ENCODE measurements around the gene PLEKHG4B. TPM values are rescaled to one million over a fixed set of nuclear protein-coding genes. Genes with fewer than 3 reads are reported as not detected.
"Not testable (repeated sequence)": the region's sequence is repeated elsewhere in the genome, so short reads cannot be mapped to it uniquely, and the experiment has no call there.

PLEKHG4B gene
- polyA plus RNA-seq, 1 of the 3 experiments (the other 2 are of a cell fraction): 0.18 TPM

GRCh38 chr5:56561-57290 is 35.2 kb upstream of the PLEKHG4B start:
- no peak for TF ChIP-seq CHD2 (IDR thresholded peaks at IDR 0.05; ENCODE audit: low read length, partially characterized antibody)
- peak; percentile 93 for TF ChIP-seq REST (IDR thresholded peaks at IDR 0.05; ENCODE audit: low read depth, low read length)
- Histone ChIP-seq H3K9me2 (no peaks in the 10 kb centered on the region), H3K79me2 (ENCODE audit: insufficient read depth) (no peaks in the 10 kb centered on the region), H3K27ac (ENCODE audit: low read depth in 2 of 2, low read length in 1 of 2) (no peak overlapping the region), H3K4me2 (no peak overlapping the region), H3K9ac (no peak overlapping the region), H3K27me3 (ENCODE audit: insufficient read depth) (peaks cover 30% of the 10 kb centered on the region), H3K9me3 (no peaks in the 10 kb centered on the region), H3K4me1 (ENCODE audit: control insufficient read depth in 1 of 2, insufficient read depth in 2 of 2, low read depth in 1 of 2, low read length in 1 of 2) (no peaks in the 10 kb centered on the region; a peak in 1 of 4 replicates), H3K36me3 (replicated peaks in 1 of 2; ENCODE audit: control insufficient read depth in 1 of 2, insufficient read depth in 2 of 2, low read length in 1 of 2) (no peaks in the 10 kb centered on the region), H2AFZ (ENCODE audit: low read depth) (no peak overlapping the region), H3F3A (replicated peaks; ENCODE audit: insufficient read depth) (no peaks in the 10 kb centered on the region), H4K20me1 (ENCODE audit: insufficient read depth) (no peaks in the 10 kb centered on the region), H3K4me3 (ENCODE audit: low read depth in 2 of 2, low read length in 1 of 2) (no peak overlapping the region)
- CTCF ChIA-PET: interaction anchor here (1.0 kb wide), 2 partner anchors 9 to 12 kb away, joined by 3 read pairs; no protein-coding TSS in a partner anchor
- POLR2A ChIA-PET: no interaction called here
- no peak for DNase-seq
- WGBS (ENCODE audit: low lambda C conversion rate): 52% methylated on average over 9 of the region's 9 CpGs

- DNase-seq; H3F3A ChIP-seq (replicated peaks; ENCODE audit: insufficient read depth); H3K9me2 ChIP-seq; H3K4me2 ChIP-seq; H3K79me2 ChIP-seq (ENCODE audit: insufficient read depth); H3K4me3 ChIP-seq (ENCODE audit: low read depth in 2 of 2, low read length in 1 of 2); POLR2A ChIA-PET; H3K27me3 ChIP-seq (ENCODE audit: insufficient read depth); H3K27ac ChIP-seq (ENCODE audit: low read depth in 2 of 2, low read length in 1 of 2); H3K36me3 ChIP-seq (replicated peaks in 1 of 2; ENCODE audit: control insufficient read depth in 1 of 2, insufficient read depth in 2 of 2, low read length in 1 of 2); H3K4me1 ChIP-seq (ENCODE audit: control insufficient read depth in 1 of 2, insufficient read depth in 2 of 2, low read depth in 1 of 2, low read length in 1 of 2); H3K9ac ChIP-seq; CTCF ChIA-PET; H3K9me3 ChIP-seq; H2AFZ ChIP-seq (ENCODE audit: low read depth); H4K20me1 ChIP-seq (ENCODE audit: insufficient read depth): not testable (repeated sequence)
- 0% methylated on average over 1 of the region's 1 CpG for WGBS (ENCODE audit: low lambda C conversion rate)
These were observed 31.7 kb upstream of the PLEKHG4B start for GRCh38 chr5:60250-60649.

GRCh38 chr5:70440-70839 is 21.5 kb upstream of the PLEKHG4B start:
- 7% methylated on average over 1 of the region's 1 CpG for WGBS (ENCODE audit: low lambda C conversion rate)
- Histone ChIP-seq H3K9me3 (no peaks in the 10 kb centered on the region), H3K4me1 (ENCODE audit: control insufficient read depth in 1 of 2, insufficient read depth in 2 of 2, low read depth in 1 of 2, low read length in 1 of 2) (no peaks in the 10 kb centered on the region), H3K4me2 (no peak overlapping the region), H3F3A (replicated peaks; ENCODE audit: insufficient read depth) (no peaks in the 10 kb centered on the region), H3K79me2 (ENCODE audit: insufficient read depth) (no peaks in the 10 kb centered on the region), H3K27me3 (ENCODE audit: insufficient read depth) (peaks cover 30% of the 10 kb centered on the region; the same call in 1 of the 2 replicates), H3K36me3 (replicated peaks in 1 of 2; ENCODE audit: control insufficient read depth in 1 of 2, insufficient read depth in 2 of 2, low read length in 1 of 2) (no peaks in the 10 kb centered on the region), H3K9me2 (no peaks in the 10 kb centered on the region), H3K4me3 (ENCODE audit: low read depth in 2 of 2, low read length in 1 of 2) (no peak overlapping the region), H3K9ac (no peak overlapping the region), H4K20me1 (ENCODE audit: insufficient read depth) (no peaks in the 10 kb centered on the region), H3K27ac (ENCODE audit: low read depth in 2 of 2, low read length in 1 of 2) (no peak overlapping the region), H2AFZ (ENCODE audit: low read depth) (no peak overlapping the region)
- no peak for DNase-seq
- ChIA-PET CTCF (no interaction called here), POLR2A (no interaction called here)
- TF ChIP-seq RAD21 (IDR thresholded peaks at IDR 0.05; ENCODE audit: low read length) (no peak), FOXM1 (IDR thresholded peaks at IDR 0.05; ENCODE audit: low read depth) (no peak), JUND (IDR thresholded peaks at IDR 0.05) (no peak), TEAD4 (IDR thresholded peaks at IDR 0.05; ENCODE audit: borderline replicate concordance, insufficient read depth) (no peak), YY1 (IDR thresholded peaks at IDR 0.05; ENCODE audit: low read depth) (no peak), REST (IDR thresholded peaks at IDR 0.05; ENCODE audit: low read depth, low read length) (no peak), MEF2A (IDR thresholded peaks at IDR 0.05; ENCODE audit: borderline replicate concordance, low read depth) (no peak), GATA2 (CRISPR knock-in tag; IDR thresholded peaks at IDR 0.05) (no peak), RFX5 (IDR thresholded peaks at IDR 0.05; ENCODE audit: low read length) (no peak), MAX (IDR thresholded peaks at IDR 0.05; ENCODE audit: low read depth) (no peak), FOSL2 (IDR thresholded peaks at IDR 0.05; ENCODE audit: borderline replicate concordance, low read depth) (no peak), GABPA (IDR thresholded peaks at IDR 0.05; ENCODE audit: low read depth) (no peak), FOXJ3 (CRISPR knock-in tag; IDR thresholded peaks at IDR 0.05) (no peak), TAF1 (IDR thresholded peaks at IDR 0.05; ENCODE audit: borderline replicate concordance, low read depth, low read length) (no peak)

All from SK-N-SH (cell line).